SK-N-SH treated with all-trans-retinoic acid at 6 μM for 48 hours (cell line): Measurements from ENCODE around the gene PSPH.
"Not testable (repeated sequence)": the region's sequence is repeated elsewhere in the genome, so short reads cannot be mapped to it uniquely, and the experiment has no call there.

Experiments used
- ARNTL ChIP-seq: fragments of 450-650 bp; formaldehyde crosslinking; IDR thresholded peaks from 2 replicates; pipeline ENCODE4 v1.5.0; 2020; ENCODE audit warnings: low read depth, mild to moderate bottlenecking, moderate library complexity, borderline replicate concordance
- ESRRG ChIP-seq: fragments of 250-450 bp; sonication (Bioruptor Pico); IDR thresholded peaks from 2 replicates; pipeline ENCODE4 v1.6.1; 2021; ENCODE audit warnings: mild to moderate bottlenecking
- GLIS3 ChIP-seq: fragments of 250-450 bp; sonication (Bioruptor Pico); IDR thresholded peaks from 2 replicates; pipeline ENCODE4 v1.5.0; 2020; ENCODE audit warnings: mild to moderate bottlenecking, moderate library complexity
- ISL1 ChIP-seq: fragments of 250-450 bp; sonication (Bioruptor Pico); IDR thresholded peaks from 2 replicates; pipeline ENCODE4 v2.1.2; 2022; ENCODE audit warnings: mild to moderate bottlenecking, moderate library complexity
- OSR1 ChIP-seq: fragments of 250-450 bp; sonication (Bioruptor Pico); IDR thresholded peaks from 2 replicates; pipeline ENCODE4 v1.8.0; 2022; ENCODE audit warnings: moderate library complexity, mild to moderate bottlenecking, inconsistent platforms
- RARB ChIP-seq: fragments of 250-450 bp; sonication (Bioruptor Pico); IDR thresholded peaks from 2 replicates; pipeline ENCODE4 v1.8.0; 2021; ENCODE audit warnings: mild to moderate bottlenecking, moderate library complexity
- TCF4 ChIP-seq: fragments of 250-450 bp; sonication (Bioruptor Pico); IDR thresholded peaks from 2 replicates; pipeline ENCODE4 v1.8.0; 2021; ENCODE audit warnings: mild to moderate bottlenecking, moderate library complexity, borderline replicate concordance
- ZFP3 ChIP-seq: fragments of 250-450 bp; sonication (Bioruptor Pico); IDR thresholded peaks from 2 replicates; pipeline ENCODE4 v1.5.0; 2020; ENCODE audit warnings: mild to moderate bottlenecking, moderate library complexity
- ZFP30 ChIP-seq: fragments of 450-650 bp; formaldehyde crosslinking; IDR thresholded peaks from 2 replicates; pipeline ENCODE4 v1.5.0; 2022; ENCODE audit warnings: mild to moderate bottlenecking, moderate library complexity
- ZNF565 ChIP-seq: fragments of 450-650 bp; formaldehyde crosslinking; conservative IDR thresholded peaks from 2 replicates; pipeline ENCODE4 v1.5.0; 2020; ENCODE audit warnings: low read depth, mild to moderate bottlenecking, moderate library complexity
- ZNF70 ChIP-seq: fragments of 450-650 bp; formaldehyde crosslinking; IDR thresholded peaks from 2 replicates; pipeline ENCODE4 v1.5.0; 2020; ENCODE audit warnings: mild to moderate bottlenecking, moderate library complexity
- TF ChIP-seq, protein P1 (sequence below): fragments of 250-450 bp; sonication (Bioruptor Pico); IDR thresholded peaks from 2 replicates; pipeline ENCODE4 v1.8.0; 2021; ENCODE audit warnings: low read depth, mild to moderate bottlenecking, moderate library complexity, borderline replicate concordance
- TF ChIP-seq, protein P2 (sequence below): fragments of 250-450 bp; sonication (Bioruptor Pico); IDR thresholded peaks from 2 replicates; pipeline ENCODE4 v1.8.0; 2020; ENCODE audit warnings: mild to moderate bottlenecking, moderate library complexity, borderline replicate concordance

DNA sequence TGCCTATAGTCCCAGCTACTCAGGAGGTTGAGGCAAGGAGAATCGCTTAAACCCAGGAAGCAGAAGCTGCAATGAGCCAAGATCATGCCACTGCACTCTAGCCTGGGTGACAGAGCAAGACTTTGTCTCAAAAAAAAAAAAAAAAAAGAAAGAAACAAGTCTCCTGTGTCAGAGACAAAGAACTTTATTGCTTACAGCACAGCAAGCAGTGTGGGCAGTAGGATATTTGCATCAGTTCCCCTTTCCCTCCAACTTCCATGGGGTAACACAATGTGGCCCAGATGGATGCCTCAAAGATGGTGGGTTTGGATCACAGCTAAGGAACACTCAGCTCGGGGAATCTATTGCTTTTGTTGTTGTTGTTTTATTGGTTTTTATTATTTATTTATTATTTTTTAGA is 5.5 kb downstream of the PSPH start:
- not testable (repeated sequence) for TF ChIP-seq GLIS3 (CRISPR knock-in tag); OSR1 (CRISPR knock-in tag); RARB (CRISPR knock-in tag); ARNTL; ISL1 (CRISPR knock-in tag); ZNF70; ESRRG; ZFP3 (CRISPR knock-in tag); ZFP30 (CRISPR knock-in tag); ZNF565 (CRISPR knock-in tag); TCF4 (CRISPR knock-in tag)
- TF ChIP-seq, protein P1, sequence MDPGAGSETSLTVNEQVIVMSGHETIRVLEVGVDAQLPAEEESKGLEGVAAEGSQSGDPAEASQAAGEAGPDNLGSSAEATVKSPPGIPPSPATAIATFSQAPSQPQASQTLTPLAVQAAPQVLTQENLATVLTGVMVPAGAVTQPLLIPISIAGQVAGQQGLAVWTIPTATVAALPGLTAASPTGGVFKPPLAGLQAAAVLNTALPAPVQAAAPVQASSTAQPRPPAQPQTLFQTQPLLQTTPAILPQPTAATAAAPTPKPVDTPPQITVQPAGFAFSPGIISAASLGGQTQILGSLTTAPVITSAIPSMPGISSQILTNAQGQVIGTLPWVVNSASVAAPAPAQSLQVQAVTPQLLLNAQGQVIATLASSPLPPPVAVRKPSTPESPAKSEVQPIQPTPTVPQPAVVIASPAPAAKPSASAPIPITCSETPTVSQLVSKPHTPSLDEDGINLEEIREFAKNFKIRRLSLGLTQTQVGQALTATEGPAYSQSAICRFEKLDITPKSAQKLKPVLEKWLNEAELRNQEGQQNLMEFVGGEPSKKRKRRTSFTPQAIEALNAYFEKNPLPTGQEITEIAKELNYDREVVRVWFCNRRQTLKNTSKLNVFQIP: not testable (repeated sequence)
- TF ChIP-seq, protein P2, sequence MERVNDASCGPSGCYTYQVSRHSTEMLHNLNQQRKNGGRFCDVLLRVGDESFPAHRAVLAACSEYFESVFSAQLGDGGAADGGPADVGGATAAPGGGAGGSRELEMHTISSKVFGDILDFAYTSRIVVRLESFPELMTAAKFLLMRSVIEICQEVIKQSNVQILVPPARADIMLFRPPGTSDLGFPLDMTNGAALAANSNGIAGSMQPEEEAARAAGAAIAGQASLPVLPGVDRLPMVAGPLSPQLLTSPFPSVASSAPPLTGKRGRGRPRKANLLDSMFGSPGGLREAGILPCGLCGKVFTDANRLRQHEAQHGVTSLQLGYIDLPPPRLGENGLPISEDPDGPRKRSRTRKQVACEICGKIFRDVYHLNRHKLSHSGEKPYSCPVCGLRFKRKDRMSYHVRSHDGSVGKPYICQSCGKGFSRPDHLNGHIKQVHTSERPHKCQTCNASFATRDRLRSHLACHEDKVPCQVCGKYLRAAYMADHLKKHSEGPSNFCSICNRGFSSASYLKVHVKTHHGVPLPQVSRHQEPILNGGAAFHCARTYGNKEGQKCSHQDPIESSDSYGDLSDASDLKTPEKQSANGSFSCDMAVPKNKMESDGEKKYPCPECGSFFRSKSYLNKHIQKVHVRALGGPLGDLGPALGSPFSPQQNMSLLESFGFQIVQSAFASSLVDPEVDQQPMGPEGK: not testable (repeated sequence)
